HG03354 (cell line): ENCODE data around the gene DUSP3.

Experiments
- ATAC-seq: cut with Tn5 transposase; IDR thresholded peaks from one replicate; pipeline ENCODE4 v1.9.1; 2021; ENCODE audit warnings: mild to moderate bottlenecking; ENCODE audit not compliant: unreplicated experiment, poor library complexity, severe bottlenecking

Gene DUSP3

DNA sequence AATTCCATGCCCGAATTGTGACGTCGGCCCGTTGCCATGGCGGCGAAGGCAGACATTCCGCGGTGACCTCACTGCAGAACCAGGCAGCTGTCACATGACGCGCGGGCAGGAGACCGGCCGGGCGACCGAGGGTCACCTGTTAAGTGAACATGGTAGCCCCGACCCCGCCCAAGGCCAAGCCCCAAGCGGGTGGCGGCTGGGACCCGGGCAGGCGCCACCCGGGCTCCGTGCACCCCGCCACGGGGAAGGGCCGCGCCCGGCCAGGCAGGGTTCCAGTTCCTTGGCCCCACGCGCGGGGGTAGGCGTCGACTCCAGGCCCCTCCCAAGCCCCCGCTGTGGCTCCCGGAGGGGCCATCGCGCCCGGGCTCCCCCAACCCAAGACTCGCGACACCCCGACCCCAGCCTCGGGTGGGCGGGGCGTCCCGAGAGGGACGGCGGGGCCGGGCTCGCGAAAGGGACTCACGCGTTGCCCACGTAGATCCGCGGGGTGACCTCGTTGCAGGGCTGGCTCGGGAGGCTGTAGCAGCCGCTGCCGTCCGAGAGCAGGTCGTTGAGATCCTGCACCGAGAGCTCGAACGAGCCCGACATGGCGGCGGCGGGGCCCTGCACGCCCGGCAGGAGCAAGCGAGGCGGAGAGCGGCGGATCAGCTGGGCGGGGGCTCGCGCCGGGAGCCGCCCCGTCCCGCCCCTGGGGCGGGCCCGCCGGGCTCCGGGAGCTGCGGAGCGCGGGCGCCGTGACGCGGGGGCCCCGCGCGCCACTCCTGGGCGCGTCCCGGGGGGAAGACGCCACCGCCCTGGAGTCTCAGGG lies at the start of gene DUSP3:
TSS of gene DUSP3 (minus strand) at position 641 of the 808 bp plus-strand sequence. CDS start at position 588, 53 bp downstream.
- ATAC-seq = peak; percentile 88

DNA sequence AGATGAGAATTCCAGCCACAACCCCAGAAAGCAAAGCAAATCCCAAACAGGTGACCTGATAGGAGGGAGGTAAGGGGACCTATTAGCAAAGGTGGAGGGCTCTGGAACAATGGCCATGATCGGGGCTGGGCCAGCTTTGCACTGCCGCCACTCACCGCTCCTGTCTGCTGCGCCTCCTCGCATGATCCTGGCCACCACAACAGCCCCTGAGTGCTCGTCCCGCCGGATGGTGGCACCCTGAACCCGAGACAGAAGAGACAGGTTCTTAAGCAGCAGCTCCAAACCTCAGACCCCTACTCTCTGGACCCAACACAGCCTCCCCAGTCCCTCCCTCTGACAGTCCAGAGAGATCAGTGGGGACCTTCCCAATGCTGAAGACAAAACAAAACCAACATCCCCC lies 48.8 kb upstream of the DUSP3 start:
- ATAC-seq = no peak

DNA sequence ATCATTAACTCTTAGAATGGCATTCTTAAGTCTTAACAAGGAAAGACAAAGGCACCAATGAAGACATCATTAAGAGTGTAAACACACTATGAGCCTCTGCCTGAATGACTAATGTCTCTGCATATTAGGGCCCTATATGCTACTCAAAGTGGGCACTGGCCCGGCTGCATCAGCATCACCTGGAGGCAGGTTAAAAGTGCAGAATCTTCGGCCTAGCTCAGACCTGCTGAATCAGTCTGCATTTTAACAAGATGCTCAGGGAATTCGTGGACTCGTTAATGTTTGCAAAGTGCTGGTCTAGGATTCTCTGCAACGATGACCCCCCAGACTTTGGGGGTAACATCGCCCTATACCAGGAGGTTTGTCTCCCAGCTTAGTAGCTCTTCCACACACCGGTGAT lies 47.4 kb upstream of the DUSP3 start:
- no peak for ATAC-seq

DNA sequence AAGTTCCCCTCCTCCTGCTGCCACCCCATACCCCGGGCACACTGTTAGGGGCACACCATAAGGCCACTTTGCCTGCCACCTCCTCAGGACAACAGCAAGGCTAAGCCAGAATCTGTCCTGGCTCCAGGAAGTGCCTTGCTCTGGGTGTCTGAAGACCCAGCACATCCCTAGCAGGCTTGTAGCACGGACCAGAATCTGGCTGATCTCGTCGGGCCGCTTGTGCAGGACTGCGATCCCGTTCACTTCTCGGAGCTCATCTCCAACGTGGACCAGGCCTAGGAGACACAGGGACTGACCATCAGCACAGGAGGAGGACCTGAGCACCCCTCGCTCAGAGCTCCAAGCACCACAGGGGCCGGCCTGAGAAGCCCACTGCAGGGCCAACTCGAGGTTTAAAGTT lies 46.8 kb upstream of the DUSP3 start:
- ATAC-seq = no peak

DNA sequence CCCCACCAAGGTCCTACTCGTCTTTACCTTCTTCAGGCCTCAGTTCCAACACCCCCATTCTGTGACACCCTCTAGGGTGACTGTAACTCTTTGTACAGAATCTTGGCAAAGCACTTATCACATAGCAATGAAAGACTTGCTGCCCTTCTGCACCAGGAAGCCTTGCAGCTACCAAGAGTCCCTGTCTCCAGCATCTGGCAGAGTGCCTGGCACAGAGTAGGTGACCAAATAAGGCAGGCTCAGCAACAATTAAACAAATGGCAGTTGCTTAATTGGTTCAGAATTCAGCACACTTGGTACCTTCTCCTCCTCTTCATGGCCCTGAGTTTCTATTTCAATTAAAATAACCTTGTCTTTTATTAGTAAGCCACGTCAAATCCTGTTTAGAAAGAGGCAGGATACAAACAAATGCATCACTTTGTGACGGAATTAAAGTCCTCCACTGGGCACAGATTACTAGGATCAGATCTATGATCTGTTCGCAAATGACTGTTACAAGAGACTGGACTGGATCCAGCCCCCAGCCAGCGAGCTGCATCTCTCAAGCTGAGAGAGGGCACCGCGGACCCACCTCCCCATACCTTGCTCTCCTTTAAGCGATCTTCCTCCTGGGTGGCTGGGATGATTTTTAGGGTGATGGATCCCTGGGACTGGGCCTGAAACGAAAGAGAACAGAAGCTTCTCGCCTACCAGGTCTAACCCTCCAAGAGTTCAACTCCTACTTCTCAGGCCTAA lies 44.7 kb upstream of the DUSP3 start:
- no peak for ATAC-seq

DNA sequence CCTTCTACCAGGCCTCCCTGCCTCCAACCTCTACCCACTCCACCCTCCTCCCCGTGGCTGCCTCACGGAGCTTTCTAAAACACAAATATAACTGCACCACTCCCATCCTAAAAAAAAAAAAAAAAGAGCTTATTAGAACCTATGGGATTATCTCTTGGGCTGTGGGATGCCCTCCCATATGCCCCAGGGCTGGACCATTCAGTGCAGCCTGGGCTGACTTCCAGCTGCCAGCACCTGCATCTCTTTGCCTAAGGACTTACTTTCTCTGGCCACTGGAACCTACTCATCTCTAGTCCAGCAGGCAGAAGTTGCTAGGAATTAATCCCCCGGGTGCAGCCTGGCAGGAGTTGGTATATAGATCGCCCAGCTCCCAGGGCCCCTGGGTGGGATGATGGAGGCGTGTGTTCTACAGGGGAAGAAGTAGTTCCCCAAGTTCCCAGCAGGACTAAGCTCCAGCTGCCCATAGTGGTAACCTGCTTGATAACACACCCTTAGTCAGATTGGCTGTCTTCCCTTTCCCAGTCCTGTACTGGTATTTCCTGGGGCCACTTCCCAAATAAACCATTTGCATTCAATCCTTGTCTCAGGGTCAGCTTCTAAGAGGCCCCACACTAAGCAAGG lies 43.9 kb upstream of the DUSP3 start:
- ATAC-seq = no peak

DNA sequence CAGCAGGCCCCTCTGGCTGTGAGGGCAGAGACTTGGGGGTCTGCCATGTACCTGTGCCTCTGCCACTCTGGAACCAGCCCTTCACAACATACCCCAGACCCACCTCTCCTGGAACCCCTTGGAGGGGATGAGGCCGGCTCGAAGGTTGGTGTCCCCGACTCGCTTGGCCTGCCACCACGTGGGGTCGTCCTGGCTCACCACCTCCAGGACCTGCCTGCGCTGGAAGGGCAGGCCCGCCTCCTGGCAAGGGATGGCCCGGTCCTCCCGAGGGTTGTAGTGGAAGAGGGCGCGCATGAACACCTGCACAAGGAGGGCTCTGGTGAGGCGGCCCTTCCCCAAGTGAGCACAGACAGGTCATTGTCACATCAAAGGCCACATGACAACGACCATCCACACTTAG lies 42.0 kb upstream of the DUSP3 start:
- no peak for ATAC-seq

DNA sequence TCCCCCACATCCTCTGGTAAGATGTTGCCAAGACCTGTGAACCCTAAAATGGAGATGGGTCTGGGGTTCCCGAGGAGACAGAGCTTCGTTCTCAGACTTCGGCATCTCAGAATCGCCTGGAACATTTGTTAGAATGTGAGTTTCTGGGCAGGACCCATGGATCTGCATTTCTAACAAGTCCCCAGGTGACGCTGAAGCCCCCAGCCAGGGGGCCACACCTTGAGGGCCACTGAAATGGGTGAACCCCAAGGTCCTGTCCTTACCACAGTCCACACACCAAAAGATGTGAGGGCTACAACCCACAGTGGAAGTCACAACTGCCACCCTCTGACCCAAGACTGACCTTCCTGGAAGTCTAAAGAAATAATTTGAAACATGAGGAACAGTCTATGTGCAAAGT lies 40.2 kb upstream of the DUSP3 start:
- ATAC-seq = no peak

DNA sequence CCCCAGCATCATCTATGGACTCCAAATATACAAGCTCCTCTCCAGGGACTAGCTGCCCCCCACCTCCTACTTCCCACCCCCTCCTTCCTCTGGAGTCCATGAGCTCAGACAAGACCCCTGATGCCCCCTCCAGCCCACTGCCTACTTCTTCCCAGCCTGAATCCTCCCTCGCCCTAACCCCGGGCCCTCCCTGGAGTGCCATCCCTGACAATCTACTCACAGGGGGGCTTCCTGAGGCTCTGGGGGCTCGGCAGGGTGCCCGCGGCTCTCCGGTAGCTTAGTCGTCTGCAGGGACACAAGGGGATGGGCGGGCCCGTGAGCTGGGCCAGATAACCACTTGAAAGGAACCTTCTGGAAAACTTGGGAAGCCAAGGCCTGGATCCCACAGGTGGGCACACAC lies 39.0 kb upstream of the DUSP3 start:
- no peak for ATAC-seq

DNA sequence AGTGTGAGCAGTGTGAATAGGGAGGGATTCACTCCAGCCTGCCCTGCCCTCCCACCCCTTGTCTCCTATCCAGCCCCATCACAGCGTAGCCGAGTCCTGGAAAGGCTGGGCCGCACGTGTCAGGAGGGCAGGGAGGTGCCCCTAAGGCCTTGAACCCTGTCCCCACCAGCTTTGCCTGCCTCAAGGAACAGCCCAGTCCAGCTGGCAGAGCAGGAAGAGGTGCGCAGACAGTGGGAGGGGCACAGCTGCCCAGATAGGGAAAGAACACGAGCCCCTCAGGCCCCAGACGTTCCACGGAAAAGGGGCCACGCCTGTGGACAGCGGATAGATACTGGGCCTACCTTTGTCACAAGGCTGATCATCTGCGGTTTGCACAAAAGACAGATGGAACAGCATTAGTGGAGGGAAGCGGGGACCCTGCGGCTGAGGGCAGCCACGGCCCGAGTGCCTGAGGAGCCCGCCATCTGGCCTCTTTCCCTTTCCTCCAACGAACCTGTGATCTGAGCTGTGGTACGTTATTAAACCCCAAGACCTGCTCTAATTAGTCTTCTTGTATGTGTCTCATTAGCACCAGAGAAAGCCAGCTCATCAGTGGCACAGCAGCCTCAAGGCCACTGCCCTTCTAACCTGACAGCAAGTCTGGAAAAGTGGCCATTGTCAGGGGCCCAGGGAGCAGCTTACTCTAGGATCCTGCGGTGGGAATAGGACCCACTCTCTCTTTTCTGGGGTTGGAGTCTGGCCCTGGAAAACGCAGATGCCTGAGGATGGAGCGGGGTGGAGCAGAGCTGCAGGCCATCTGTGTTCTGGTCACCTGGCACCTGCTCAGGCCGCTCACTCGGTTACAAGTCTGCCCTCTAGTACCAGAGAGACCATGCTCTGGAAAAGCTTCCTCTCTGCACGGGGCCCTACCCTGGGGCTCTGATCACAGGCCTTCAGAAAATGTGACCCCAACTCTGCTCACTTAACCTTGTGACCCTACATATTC lies 37.9 kb upstream of the DUSP3 start:
- ATAC-seq = no peak

DNA sequence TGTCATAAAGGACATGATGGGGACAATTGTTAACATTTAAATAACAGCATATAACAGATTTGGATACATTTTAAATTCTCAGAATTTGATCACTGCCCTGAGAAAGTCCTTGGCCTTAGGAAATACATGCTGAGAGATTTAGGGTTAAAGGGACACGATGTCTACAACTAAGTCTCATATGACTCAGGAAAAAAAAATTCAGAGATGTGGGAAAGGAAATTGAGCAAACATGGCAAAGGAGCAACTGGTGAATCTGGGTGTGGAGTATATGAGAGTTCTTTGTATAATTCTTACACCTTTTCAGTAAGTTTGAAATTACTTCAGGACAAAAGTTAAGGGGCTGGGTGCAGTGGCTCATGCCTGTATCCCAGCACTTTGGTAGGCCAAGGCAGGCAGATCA lies 35.9 kb upstream of the DUSP3 start:
- ATAC-seq = no peak

DNA sequence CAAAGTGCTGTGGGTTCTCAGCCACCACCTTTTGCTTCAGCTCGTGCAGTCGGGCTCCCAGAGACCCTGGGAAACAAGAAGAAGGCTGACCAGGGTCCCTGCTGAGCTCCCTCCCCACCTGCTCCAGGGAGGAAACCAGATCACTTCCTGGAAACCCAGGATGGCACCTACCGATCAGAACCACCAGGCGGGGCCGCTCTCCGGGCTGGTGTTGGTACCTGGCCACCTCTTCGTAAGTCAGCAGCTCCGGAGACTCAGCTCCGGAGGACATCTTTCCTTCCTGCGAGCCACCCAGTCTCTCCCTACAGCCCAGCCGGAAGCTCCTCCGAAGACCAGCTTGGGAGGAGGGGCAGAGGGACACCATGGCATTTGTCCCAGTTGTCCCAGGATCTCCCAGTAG lies 35.2 kb upstream of the DUSP3 start:
- ATAC-seq = no peak

DNA sequence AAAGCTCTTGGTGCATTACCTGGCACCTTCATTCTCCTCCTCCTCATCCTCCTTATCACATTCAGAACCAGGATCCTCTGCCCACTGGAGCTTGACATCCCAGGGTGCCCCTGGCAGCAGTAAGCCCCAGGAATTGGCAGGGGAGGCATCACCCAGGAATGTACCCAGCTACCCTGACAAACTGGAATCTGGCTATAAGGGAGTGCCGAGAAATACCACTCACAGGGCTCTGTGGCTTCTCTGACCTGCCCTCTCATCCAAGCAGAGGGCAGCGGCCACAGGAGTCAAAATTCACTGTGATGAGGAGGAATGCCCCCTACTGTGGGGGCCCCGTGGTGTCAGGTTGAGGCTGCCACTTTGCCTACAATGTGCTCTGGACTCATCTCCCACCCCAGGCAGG lies 34.6 kb upstream of the DUSP3 start:
- ATAC-seq = no peak

DNA sequence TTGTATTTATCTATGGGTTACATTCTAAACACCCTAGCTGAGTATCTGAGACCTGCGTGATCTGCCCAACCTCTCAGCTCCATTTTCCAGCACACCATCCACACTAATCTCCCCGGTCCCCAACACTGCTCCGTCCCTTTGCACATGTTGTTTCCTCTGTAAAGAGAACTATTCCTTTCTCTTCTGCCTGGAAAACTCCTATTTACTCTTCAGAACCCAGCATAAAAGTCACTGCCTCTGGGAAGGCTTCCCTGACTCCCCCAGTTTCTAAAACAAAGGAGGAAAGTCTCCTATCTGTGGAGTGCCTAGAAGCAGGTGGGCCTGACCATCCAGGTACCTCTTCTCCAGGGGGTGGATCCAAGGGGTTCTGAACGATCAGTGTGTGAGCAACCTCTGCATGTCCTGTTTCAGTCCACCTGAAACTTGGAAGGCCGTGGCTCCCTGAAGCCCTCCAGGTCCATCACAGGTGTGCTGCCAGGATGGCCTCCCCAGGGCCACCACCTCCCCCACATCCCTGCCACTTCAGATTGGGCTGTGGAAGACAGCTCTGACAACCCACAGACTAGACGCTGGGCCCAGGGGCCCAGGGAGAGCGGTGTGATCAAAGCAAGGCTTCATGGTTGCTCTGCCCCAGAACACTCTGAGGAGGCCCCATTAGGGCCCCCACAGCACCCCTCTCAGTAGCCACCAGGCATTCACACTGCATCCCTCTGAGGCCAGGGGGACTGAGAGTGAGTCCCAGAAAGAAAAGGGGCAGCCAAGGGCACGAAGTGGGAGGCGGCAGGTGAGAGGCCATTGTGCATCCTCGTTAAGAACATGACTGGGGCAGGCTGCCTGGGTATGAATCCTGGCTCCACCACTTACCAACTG lies 33.9 kb upstream of the DUSP3 start:
- ATAC-seq = no peak

DNA sequence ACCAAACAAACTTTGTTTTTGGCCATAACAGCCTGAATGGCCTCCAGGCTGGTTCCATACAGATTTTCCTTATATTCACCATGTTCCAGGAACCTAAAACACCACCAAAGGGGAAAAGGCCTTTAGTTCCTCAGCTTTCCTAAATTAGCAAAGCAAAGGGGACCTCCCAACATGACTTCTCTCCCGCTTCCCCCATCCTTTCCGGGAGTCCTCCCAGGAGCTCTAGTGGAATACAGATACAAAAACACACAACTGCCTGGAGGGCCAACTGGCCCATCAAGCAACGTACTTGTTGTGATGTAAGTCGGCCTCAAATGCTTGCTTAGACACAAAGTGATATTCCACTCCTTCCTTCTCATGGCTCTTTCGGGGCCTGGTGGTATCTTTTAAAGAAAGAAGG lies 32.0 kb upstream of the DUSP3 start:
- ATAC-seq = no peak

DNA sequence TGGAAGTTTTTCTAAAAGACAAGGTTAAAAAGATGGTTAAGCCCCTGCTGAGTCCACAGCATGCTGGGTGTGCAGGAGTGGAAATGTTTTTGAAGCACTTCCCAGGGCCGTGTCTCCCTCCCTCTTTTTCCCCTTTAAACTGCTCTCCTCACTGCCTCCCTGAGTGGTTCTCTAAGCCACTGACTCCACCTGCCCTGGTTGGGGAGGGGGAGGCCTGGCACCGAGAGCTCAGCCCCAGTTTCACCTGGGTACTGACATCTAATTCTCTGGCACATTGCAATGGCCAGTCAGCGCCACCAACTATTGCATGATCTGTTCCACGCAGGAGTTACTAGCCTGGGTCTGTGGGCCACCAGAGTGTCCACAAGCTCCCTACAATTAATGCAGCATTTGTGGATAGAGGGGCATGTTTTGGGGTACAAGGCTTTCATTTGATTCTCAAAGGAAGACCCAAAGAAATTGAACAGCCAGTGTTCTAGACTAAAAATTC lies 31.5 kb upstream of the DUSP3 start:
- ATAC-seq = no peak

DNA sequence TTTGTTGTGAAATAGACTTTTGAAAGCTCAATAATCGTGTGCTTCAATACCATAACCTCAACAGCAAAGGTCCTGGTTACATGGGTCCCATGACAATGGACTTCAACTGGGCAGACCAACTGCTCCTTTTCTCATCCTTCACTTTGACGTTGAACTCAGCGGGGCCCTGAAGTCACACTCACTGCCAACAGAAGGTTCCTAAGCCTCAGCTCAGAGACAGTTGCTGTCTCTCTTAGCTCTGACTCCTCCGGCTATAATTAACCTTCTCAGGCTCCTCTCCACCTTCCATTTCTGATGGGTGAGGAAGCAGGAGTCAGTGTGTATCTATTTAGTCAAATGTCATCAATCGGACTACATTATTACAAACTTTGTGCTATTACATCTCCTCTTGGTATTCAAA lies 30.3 kb upstream of the DUSP3 start:
- no peak for ATAC-seq

DNA sequence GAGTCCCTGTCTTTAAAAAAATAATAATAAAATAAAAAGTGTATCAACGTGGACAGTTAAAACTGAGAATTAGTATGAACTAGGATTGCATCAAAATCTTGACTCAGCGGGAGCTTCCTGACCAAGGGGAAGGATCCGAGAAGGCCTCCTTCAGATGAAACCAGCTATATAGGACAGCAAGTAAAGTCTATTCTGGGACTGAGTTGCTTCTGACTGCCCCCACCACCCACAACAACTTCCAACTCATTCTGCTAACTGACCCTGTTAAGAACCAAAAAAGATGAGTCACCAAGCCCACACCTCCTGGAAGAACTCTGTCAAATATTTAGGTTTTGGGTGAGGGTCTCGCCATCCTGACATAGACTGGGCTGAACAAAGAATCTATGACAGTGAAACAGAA lies 29.3 kb upstream of the DUSP3 start:
- no peak for ATAC-seq

DNA sequence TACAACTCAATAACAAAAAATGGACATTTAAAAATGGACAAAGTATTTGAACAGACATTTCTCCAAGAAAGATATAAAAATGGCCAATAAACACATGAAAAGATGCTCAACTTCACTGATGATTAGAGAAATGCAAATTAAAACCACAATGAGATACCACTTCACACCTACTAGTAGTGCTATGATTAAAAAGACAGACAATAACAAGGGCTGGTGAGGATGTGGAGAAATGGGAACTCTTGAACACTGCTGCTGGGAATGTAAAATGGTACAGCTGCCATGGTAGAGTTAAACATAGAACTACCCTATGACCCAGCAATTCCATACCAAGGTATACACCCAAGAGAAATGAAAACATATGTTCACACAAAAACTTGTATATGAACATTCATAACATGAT lies 26.3 kb upstream of the DUSP3 start:
- ATAC-seq = no peak
